ENCODE measurements around the gene ADAP2.
A peak's percentile ranks its signal among the peaks of the same experiment; 100 is the strongest.
"Not testable (repeated sequence)": the region's sequence is repeated elsewhere in the genome, so short reads cannot be mapped to it uniquely, and the experiment has no call there.

ADAP2 gene

DNA sequence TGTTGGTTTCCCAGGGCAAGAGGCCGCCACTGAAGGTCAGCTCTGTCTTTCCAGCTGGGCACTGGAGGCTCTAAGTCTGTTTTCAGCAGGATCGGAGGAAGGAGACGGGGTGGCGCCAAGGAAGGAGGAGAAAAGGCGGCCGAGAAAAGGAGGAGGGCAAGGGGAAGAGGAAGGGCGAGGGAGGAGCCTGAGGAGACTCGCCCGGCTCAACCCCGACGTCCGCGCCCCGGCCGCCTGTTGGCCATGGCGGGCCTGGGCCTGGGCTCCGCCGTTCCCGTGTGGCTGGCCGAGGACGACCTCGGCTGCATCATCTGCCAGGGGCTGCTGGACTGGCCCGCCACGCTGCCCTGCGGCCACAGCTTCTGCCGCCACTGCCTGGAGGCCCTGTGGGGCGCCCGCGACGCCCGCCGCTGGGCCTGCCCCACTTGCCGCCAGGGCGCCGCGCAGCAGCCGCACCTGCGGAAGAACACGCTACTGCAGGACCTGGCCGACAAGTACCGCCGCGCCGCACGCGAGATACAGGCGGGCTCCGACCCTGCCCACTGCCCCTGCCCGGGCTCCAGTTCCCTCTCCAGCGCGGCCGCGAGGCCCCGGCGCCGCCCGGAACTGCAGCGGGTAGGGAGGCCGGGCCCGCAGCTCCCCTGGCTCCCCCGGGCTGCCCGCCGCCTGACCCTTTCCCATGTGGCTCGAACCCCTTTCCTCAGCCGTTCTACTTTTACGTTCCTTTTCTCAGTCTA, 49.3 kb downstream of the ADAP2 start, which contains the start of gene RNF135:
Gene RNF135, plus strand, starts transcription at position 209 of the 737 bp plus-strand sequence. Its CDS starts 35 bp downstream, at position 244.
- peak; percentile 31 for DNase-seq (ENCODE audit: low read depth)

DNA sequence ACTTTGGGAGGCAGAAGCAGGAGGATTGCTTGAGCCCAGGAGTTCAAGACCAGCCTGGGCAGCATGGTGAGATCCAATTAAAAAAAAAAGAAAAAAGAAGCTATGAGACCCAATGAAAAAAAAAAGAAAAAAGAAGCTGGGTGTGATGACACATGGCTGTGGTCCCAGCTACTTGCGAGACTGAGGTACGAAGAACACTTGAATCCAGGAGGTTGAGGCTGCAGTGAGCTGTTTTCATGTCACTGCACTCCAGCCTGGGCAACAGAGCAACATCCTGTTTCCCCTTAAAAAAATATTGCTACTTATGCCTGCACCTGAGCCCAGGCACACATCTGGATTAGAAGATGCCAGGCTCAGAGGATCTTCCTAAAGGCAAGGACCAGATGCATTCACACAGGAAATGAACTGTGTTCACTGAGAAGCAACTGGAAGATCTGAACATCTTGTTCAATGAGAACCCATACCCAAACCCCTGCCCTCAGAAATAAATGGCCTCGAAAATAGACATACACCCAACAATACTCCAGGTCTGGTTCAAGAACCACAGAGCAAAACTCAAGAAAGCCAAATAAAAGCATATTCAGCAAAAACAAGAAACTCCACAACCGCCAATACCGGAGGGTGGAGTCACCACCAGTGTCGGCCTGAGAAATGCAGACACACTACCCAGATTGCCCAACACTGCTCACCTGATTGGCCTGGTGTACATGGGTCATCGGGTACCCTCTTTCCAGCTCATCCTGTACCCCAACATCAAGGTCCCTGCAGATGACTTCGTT, 53.5 kb downstream of the ADAP2 start:
- DNase-seq (ENCODE audit: low read depth) = no peak

DNA sequence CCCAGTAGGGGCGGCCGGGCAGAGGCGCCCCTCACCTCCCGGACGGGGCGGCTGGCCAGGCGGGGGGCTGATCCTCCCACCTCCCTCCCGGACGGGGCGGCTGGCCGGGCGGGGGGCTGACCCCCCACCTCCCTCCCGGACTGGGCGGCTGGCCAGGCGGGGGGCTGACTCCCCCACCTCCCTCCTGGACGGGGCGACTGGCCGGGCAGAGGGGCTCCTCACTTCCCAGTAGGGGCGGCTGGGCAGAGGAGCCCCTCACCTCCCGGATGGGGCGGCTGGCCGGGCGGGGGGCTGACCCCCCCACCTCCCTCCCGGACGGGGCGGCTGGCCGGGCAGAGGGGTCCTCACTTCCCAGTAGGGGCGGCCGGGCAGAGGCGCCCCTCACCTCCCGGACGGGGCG, 58.2 kb downstream of the ADAP2 start:
- not testable (repeated sequence) for DNase-seq (ENCODE audit: low read depth)

DNA sequence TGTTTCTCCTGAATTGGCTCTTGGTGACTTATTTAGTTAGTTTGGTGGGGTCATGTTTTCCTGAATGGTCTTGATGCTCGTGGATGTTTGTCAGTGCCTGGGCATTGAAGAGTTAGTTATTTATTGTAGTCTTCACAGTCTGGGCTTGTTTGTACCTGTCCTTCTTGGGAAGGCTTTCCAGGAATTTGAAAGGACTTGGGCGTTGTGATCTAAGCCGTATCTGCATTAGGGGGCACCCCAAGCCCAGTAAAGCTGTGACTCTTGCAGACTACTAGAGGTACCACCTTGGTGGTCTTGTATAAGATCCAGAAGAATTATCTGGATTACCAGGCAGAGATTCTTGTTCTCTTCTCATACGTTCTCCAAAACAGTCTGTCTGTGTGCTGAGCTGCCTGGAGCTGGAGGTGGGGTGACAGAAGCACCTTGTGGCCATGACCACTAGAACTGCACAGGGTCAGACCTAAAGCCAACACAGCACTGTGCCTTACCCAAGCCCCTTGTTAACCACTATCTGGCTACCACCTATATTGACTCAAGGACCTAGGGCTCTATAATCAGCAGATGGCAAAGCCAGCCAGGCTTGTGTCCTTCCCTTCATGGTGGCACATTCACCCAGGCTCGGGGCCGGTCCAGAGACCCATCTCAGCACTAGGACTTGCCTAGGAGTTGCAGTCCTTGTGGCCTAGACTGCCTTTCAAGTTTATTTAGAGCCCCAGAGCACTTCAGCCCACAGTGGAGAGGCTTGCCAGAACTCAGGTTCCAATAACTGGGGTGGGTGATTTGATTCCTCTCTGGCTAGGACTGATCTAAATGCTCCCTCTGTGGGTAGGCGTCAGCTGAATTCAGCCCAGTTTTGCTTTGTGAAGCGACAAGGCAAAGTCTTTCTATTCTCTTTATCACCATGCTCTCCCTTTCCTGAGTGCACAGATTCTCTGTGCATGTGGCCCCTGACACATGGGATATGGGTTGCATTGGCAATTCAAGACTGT, 60.1 kb downstream of the ADAP2 start:
- DNase-seq (ENCODE audit: low read depth) = no peak

DNA sequence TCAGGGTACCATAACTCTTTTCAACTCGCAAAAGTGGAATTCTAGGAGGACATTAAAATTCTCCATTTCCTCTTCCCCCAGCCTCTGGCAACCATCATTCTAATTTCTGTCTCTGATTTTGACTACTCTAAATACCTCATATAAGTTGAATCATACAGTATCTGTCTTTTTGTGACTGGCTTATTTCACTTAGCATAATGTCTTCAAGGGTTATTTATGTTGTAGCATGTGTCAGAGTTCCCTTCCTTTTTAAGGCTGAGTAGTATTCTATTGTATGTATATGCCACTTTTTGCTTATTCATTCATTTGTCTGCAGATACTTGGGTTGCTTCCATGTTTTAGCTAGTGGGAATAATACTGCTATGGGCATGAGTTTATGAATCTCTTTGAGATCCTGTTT, 61.1 kb downstream of the ADAP2 start:
- no peak for DNase-seq (ENCODE audit: low read depth)

DNA sequence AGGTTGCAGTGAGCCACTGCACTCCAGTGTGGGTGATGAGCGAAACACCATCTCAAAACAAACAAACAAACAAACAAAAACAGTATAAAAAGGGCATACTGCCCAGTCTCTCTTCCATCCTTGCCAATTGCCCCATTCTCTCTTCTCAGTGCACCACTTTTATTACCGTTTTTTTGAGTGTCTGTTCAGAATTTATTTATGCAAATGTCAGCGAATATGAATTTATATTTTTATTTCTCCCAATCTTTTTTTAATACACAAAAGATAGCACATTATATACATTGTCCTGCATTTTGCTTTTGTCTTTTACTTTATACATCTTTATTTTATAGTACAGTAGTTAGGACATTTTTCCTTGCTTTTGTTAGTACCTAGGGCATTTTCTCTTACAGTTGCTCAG, 68.7 kb downstream of the ADAP2 start:
- DNase-seq (ENCODE audit: low read depth) = no peak

DNA sequence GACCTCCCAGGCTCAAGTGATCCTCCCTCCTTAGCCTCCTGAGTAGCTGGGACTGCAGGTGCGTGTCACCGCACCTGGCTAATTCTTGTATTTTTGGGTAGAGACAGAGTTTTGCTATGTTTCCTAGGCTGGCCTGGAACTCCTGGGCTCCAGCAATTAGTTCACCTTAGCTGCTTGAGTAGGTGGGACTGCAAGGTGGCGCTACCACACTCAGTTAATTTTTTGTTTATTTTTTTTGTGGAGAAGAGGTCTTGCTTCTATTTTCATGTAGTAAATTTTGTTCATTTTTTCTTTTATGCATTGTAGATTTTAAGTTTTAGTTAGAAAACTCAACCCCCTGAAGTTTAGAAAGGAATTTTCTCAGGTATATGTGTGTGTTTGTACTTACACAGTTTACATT, 70.8 kb downstream of the ADAP2 start:
- DNase-seq (ENCODE audit: low read depth) = no peak

DNA sequence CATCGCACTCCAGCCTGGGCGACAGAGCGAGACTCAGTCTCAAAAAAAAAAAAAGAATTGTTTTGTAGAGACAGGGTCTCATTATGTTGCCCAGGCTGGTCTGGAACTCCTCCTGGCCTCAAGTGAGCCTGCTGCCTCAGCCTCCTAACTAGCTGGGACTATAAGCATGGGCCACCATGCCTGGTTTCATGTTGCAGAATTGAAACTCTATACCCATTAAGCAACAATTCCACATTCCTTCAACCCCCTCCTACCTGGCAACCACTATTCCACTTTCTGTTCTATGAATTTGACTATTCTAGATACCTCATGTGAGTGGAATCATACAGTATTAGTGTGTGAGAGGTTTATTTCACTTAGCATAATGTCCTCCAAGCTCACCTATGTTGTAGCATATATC, 73.6 kb downstream of the ADAP2 start:
- DNase-seq (ENCODE audit: low read depth) = no peak

DNA sequence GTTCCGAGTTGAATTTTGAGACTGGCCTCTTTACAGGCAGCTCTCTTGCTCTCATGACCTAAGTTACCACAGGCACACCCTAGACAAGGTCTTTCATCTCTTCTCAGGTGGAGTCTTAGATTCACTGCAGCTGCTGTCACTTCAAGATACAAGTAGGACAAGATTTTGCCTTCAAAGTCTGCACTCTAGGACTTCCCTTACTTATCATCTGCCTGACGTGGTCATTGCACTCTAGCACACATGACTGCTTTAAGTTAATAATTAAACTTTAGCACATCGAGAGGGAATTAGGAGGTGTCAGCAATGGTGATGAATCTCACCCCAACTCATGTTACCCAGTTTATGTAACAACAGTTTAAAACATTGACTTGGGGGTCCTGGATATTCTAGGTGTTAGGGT, 74.7 kb downstream of the ADAP2 start:
- no peak for DNase-seq (ENCODE audit: low read depth)

DNA sequence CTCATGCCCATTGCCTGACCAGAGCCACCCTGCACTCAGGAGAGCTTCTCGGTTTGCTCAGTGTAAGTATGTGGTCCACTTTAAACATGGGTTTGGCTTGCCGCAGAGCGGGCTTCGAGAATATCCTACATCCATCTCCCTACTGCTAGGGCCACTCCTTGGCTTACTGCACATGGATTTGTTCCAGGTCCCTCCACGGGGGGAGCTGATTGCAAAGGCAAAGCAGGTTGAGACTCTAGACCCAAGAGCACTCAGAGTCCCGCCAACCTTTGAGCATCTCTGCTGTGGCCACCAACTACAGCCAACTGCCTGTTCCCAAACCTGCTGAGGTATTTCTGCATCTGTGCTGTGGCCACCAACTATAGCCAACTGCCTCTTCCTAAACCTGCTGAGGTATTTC, 75.5 kb downstream of the ADAP2 start:
- DNase-seq (ENCODE audit: low read depth) = no peak

DNA sequence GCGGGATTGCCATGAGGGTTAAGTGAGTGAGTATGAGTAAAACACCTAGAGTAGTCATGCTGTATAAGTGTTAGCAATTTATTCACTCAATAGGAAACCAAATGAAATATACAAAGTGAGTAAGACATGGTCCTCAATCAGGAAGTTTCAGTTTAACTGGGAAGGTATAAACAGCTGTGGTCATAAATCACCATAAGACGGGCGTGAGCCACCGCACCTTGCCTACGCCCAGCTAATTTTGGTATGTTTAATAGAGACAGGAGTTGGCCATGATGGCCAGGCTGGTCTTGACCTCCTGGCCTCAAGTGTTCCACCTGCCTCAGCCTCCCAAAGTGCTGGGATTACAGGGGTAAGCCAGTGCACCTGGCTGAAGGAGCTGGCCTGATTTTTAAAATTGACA, 76.1 kb downstream of the ADAP2 start:
- DNase-seq (ENCODE audit: low read depth) = no peak

DNA sequence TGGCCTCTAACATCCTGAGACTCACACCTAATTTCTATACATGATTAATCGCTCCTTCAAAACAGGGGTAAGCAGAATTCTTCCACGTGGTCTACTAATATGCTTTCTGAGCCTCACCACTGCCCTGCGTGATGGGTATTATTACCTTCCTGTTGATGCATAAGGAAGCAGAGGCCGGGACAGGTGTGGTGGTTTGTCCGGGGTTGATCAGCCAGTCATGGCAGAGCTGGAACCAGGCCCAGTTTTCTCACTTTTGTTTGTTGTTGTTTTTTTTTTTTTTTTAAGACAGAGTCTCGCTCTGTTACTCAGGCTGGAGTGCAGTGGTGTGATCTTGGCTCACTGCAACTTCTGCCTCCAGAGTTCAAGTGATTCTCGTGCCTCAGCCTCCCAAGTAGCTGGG, 80.3 kb downstream of the ADAP2 start:
- DNase-seq (ENCODE audit: low read depth) = no peak

DNA sequence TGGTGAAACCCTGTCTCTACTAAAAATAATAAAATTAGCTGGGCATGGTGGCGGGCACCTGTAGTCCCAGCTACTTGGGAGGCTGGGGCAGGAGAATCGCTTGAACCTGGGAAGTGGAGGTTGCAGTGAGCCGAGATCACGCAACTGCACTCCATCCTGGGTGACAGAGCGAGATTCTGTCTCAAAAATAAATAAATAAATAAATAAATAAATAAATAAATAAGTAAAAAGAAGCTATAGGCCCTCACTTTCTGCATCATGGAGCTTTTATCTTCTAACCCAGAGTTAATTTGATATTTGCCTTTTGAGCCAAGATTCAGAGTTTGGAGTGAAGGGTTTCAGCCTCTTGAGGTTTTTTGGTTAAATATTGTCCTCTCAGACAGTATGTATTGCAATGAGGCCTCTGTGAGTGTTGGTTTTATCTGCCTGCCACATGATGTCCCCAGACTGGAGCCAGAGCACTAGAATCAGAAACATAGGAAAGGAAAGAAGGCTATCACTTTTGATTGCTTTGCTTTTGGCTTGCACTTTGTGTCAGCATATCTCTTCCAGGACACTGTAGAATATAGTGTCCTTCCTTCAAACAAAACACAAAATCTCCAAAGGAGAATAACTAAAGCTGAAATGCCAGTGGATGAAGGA, 81.6 kb downstream of the ADAP2 start:
- DNase-seq (ENCODE audit: low read depth) = no peak

DNA sequence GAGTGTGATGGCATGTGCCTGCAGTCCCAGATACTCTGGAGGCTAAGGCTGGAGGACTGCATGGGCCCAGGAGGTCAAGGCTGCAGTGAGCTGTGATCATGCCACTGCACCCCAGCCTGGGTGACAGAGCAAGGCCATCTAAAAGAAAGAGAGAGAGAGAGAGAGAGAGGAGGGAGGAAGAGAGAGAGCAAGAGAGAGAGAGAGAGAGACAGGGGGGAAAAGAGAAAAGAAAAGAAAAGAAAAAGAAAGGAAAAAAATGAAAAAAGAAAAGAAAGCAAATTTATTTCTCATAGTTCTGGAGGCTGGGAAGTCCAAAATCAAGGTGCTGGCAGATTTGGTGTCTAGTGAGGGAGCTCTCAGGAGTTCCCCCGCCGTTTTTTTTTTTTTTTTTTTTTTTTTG, 82.4 kb downstream of the ADAP2 start:
- DNase-seq (ENCODE audit: low read depth) = no peak

DNA sequence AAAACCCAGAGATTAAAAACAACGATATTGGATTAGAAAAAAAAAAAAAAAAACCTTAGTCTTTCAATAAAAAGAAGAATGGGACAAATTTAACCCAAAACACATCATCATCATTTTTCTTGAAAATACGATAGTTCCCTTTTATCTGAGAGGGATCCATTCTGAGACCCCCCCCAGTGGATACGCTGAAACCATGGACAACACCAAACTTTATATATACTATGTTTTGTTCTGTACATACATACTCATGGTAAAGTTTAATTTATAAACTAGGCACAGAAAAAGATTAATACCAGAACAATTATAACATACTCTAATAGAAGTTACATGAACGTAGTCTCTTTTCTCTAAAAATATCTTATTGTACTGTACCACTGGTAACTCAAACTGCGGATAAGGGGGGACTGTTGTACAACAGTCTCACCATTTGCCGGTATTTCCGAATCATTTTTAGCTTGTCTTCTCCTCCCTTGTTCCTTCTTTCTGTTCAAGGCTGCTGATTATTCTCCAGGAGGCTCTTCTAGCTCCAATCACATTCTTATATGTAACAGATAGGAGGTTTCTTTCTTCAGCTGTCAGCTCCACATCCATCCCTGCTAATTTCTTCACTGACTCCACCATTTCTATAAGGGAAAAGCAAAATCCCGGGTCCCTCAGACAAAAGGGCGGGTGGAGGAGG, 86.1 kb downstream of the ADAP2 start:
- no peak for DNase-seq (ENCODE audit: low read depth)

DNA sequence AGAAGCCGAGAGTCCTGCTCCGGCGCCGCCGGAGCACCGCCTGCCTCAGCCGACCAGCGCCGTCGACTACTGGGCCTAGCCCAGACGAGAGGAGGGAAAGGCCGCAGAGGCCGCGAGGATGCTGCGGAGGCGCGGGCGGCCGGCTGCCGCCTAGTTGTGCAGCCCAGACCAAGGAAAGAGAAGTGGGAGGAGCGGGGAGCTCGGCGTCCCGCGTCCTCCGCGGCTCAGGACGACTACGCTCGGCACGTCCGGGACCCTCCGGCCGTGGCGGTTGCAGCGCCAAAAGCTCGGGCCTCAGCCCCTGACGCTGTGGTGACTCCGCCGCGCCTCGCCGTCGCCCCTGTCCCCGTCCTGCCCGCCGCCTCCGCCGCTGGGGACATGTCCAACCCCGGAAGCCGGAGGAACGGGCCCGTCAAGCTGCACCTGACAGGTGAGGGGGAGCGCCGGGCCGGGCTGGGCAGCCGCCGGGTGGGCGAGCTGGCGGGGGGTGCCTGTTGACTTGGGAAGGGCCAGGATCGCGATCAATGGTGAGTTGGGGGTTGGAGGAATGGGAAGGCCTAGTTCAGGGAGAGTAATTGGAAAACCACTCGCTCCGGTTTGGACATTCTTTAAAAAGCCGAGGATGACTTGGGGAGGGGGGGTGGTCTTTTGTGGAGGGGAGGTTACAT, 86.8 kb downstream of the ADAP2 start:
- peak; percentile 5 for DNase-seq (ENCODE audit: low read depth)

Data from stimulated activated CD4-positive, alpha-beta T cell treated with anti-CD3 and anti-CD28 coated beads, Interleukin-2, amount 100 ng/mL, for 4 hours (primary cell).